Pons (tissue), 1 donor: ENCODE data around the gene TAC3.
"Not testable (repeated sequence)": the region's sequence is repeated elsewhere in the genome, so short reads cannot be mapped to it uniquely, and the experiment has no call there.

Experiments used
- DNase-seq: peaks from one replicate; pipeline ENCODE4 v3.0.0-alpha.2; 2016; ENCODE audit warnings: low spot score

Gene TAC3

DNA sequence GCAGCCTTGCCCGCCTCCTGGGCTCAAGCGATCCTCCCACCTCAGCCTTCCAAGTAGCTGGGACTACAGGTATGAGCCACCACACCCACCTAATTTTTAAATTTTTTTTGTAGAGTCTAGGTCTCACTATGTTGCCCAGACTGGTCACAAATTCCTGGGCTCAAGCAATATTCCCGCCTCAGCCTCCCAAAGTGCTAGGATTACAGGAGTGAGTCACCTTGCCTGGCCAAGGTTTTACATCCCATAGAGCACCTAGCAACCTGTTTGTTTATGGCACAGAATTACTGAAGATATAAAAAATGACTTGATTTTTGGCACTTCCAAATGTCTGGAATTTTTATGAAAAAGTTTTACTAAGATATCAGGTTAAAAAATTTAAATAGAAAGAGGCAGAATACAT, 17.1 kb upstream of the TAC3 start:
- no peak for DNase-seq

GRCh38 chr12:57031789-57032188, 15.5 kb upstream of the TAC3 start:
- DNase-seq, result no peak

DNA sequence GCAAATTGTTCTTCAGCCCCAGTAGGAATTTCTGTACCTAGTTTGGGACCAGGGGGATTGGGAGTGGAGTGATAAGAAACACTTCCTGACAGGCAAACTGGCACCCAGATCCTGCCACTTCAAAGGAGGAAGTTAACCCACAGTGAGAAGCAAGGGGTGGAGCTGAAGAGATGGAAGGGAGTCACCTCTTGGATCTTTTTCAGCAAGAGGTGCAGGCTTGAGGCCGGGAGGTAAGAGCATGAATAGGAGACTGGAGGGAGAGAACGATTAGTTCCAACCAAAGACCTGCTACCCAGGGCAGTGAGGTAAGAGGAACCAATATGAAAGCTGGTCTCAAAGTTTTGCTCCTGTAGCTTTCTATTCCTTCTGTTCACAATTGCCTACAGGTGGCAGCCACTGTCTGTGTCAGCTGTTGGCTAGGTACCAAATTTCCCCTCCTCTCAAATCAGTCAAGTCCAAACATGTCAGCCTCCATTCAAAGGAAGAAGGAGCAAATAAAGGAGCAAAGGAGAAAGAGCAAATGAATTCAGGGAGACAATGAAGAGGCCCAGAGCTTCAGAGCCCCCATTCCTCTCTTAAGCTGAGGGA, 14.9 kb upstream of the TAC3 start:
- DNase-seq, result peak; percentile 20

- DNase-seq, result no peak
Observed at GRCh38 chr12:57029457-57029856, 13.1 kb upstream of the TAC3 start.

DNA sequence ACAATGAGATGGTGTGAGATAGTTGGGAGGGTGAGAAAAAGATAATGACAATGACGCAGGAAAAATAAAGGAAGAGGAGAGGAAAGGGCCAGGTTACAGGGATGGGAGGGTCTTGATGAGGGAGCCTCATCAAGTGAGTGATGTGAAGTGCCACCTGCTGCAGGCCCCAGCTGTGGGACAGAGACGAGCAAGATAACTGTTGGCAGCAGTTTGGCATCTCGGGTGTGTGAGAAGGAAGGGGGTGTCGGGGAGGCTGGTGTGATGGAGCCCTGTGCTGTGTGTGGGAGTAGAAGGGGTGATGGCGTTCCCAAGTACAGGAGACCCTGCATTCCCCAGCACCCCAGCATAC, 11.4 kb upstream of the TAC3 start:
- no peak for DNase-seq

GRCh38 chr12:57027011-57027804, 10.9 kb upstream of the TAC3 start:
- no peak for DNase-seq

- no peak for DNase-seq
Observed at GRCh38 chr12:57025196-57025595, 8.9 kb upstream of the TAC3 start.

- DNase-seq, result not testable (repeated sequence)
Observed at GRCh38 chr12:57022324-57022723, 6.0 kb upstream of the TAC3 start.

- DNase-seq, result no peak
Observed at GRCh38 chr12:57019983-57020719, 3.8 kb upstream of the TAC3 start.

DNA sequence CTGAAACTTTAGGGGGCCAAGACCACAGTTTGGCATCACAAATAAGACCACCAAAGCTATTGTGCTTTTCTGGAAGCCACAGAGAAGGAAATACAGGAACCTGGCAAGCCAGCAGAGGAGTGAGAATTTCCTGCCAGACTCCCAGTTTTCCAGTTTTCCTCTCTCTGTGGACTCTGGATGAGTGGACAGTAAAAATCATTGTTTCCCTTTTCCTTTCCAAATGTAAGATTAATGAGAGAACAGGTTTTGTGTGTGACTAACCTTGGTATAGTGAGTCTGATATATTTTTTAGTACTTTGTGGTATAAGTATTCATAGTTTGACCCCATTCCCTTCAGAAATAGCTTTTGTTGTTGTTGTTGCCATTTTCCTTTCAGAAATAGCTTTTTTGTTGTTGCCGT, 2.6 kb upstream of the TAC3 start:
- DNase-seq, result no peak

- not testable (repeated sequence) for DNase-seq
Observed at GRCh38 chr12:57018353-57018752, 2.0 kb upstream of the TAC3 start.

DNA sequence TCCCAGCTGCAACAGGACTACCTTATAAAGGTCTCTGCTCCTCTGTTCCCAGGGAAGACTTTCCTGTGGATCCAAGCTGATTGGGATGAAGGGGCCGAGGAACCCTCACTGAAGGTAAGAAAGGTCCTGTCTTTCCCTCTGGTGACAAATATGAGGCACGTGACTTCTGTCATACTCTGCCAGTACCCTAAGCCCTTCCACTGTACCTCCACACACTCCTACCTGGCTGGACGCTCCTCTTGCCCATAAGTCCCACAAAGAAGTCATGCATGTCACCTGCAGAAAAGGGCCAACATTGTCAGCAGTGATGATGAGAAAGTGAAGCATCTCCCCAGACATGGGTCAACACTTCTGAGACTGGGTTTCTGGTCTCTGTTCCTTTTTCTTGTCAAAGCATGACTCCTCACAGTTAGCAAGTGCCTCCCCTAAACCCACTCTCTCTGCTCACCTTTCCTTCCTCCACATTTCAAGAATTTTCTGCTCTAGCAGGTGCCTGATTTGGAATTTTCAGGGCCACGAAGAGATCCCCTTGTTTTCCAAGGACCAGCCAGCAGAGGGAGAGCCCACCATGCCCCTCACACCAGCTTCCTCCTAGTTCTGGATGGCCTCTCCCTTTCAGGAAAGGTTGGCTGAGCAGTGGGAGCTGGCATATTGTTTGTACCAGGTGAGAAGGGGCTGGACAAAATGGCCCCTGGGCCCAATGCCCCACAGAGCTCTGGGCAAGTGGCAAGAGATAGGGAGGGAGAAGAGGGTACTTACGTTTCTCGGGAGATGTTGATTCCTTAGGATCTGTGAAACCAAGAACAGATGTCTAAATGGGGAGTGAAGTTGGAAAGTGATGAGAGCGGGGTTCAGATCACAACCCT, 3.5 kb downstream of the TAC3 start:
- DNase-seq, result no peak

DNA sequence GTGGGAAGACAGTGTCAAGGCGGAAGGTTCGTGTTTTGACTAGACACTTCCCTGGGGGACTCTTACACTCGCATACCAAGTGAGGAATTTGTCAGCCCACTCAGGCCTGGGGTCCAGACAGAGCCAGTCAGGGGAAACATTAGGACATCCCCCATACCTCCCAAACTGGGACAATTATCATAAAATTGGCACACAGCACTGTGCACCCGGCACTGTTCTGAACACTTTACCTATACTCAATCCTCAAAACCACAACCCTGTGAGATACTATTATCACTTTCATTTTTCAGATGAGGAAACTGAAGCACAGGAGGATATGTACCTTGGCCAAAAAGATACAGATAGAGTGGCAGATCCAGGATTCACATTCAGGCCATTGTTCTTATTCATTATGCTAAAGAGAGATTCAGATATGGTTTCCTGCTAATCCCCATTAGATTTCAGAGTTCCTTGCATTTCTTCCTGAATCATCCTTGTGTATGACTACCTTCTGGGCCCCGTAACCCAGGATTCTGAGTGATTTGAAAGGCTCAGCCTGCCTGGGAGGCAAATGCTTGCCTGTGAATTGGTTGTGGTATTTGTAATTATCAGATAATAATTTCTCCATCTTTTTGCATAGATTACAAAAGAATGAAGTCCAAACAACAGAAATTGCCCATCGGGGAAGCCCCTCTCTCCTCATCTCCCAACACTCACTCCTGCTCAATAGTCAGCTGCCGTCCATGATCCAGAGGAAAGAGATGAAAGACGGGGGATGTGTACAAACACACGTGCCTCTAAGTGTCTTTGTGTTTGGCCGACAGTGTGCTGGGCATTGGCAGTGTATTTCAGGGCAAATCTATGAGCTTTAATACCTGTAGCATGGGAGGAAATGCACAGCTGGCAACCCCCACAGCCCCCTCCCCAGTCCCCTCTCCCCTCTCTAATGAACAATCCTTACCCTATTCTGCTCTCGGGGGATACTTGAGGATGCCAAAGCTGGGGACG, 4.6 kb downstream of the TAC3 start:
- no peak for DNase-seq

DNA sequence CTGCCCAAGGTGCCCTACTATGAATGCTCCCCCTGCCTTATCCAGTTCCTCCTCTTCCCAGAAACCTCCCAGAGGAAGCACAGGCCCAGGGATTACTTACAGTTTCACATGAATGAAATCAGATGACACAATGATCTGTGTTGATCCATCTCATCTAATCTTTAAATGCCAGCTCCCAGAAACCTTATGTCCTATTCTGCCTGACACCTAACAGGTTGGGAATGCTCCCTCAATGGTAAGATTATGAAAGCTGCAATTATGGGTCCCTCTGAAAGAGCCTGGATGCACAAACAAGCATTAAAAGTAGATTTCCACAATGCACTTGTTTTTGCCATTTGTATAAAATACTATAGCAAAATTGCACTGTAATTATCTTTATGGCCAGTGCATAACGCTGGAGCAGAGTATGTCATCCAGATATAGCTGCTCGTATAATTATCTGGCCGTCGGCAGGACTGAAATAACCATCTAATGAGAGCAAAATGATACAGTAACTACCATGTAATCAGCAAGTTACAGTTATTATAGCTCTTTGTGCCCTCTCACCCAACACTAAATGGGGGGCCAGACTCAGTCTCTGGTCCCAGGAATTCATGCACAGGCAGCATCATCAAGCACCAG, 5.6 kb downstream of the TAC3 start:
- DNase-seq, result no peak

GRCh38 chr12:57009949-57010626, 6.2 kb downstream of the TAC3 start:
- DNase-seq, result no peak

DNA sequence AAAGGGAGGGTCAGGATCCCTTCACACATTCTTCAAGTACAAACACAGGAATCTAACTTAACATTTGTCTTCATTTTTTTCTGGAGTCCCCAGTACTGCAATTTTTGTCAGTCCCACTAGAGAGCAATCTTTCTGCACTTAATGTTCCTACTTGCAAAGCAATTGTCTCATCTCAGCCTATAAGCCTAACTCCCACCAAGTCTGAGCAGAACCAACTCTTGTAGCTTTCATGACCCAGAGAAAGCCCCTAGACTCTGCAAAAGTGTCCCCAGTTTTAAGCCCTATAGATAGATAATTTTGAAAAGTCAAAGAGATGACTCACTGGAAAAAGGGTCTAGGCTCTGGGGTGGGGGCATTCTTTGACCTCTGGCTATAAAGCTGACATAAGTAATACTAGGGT, 8.2 kb downstream of the TAC3 start:
- peak; percentile 81 for DNase-seq

DNA sequence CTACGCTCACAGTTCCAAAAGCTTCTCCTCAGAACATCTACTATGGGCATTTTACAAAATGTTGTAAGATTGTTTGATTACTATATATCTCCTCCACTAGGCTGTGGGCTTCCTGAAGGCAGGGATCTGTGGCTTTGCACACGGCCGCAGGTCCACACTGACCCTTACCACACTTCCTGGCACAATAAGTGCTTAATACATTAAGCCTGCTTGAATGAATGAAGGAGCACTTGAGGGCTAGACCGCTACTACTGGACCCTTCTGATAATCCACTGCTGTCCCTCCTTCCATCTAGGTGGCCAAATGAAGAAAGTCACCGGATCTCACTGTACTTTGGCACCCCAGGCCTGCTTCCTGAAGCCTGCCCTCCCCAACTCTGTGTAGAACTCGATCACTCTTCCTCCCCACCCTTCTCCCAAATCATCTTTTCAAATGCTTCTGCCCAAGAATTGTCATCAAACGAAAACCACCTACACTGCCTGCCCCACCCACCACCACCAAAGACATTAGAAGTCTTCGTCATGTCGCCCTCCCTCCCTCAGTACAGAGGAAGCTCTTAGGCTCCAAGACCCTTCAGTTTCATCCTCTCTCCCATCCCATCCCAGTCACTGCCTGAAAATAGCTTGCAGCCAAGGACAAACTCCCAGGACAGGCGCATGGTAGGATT, 9.4 kb downstream of the TAC3 start:
- no peak for DNase-seq

GRCh38 chr12:57005980-57006808, 10.1 kb downstream of the TAC3 start, which contains the start of gene ZBTB39:
Gene ZBTB39, minus strand, starts transcription at chr12:57006546. Its CDS starts 1,629 bp downstream, at chr12:57004917.
- no peak for DNase-seq
